ENCODE results near the gene ZFR. TPM values are rescaled to one million over a fixed set of nuclear protein-coding genes. Genes with fewer than 3 reads are reported as not detected.

ZFR gene
- 36.6 and 44.2 TPM in 2 replicates for total RNA-seq

GRCh38 chr5:32444431-32445286 lies at the start of gene ZFR:
ZFR (minus strand) TSS chr5:32444740; CDS start chr5:32444658, 82 bp downstream.

GRCh38 chr5:32312595-32313332 lies 131.8 kb downstream of the ZFR start, which contains the start of gene MTMR12:
MTMR12 (minus strand) TSS chr5:32312939; CDS start chr5:32312838, 101 bp downstream.

Other genes with a start within 250 kb of the ZFR start
- 13.5 and 20.6 TPM in 2 replicates for gene MTMR12, start 131.8 kb downstream of the ZFR start, total RNA-seq
- 235 and 411 TPM in 2 replicates for gene SUB1, start 140.8 kb upstream of the ZFR start, total RNA-seq